ENCODE measurements around the gene BMPR2.
A peak's percentile ranks its signal among the peaks of the same experiment; 100 is the strongest.
"Not testable (repeated sequence)": the region's sequence is repeated elsewhere in the genome, so short reads cannot be mapped to it uniquely, and the experiment has no call there.

Gene BMPR2

GRCh38 chr2:202375609-202376408, at the start of gene BMPR2:
Gene BMPR2, plus strand, starts transcription at chr2:202376327. Its CDS starts 1,148 bp downstream, at chr2:202377475.
- peak; percentile 84 for DNase-seq (ENCODE audit: insufficient read length, low spot score)
- FAIRE-seq, result peak; percentile 70

GRCh38 chr2:202327858-202328257, 48.3 kb upstream of the BMPR2 start:
- no peak for FAIRE-seq
- DNase-seq (ENCODE audit: insufficient read length, low spot score), result no peak

GRCh38 chr2:202335791-202336467, 40.2 kb upstream of the BMPR2 start:
- DNase-seq (ENCODE audit: insufficient read length, low spot score) (no peak), FAIRE-seq (no peak)

- FAIRE-seq, result no peak
- no peak for DNase-seq (ENCODE audit: insufficient read length, low spot score)
Observed at GRCh38 chr2:202337151-202337550, 39.0 kb upstream of the BMPR2 start.

GRCh38 chr2:202337706-202338346, 38.3 kb upstream of the BMPR2 start:
- FAIRE-seq, result no peak
- DNase-seq (ENCODE audit: insufficient read length, low spot score), result no peak

GRCh38 chr2:202339071-202339870, 36.9 kb upstream of the BMPR2 start:
- DNase-seq (ENCODE audit: insufficient read length, low spot score) (peak; percentile 35), FAIRE-seq (no peak)

GRCh38 chr2:202344178-202344577, 31.9 kb upstream of the BMPR2 start:
- FAIRE-seq (no peak), DNase-seq (ENCODE audit: insufficient read length, low spot score) (no peak)

GRCh38 chr2:202346180-202346579, 29.9 kb upstream of the BMPR2 start:
- DNase-seq (ENCODE audit: insufficient read length, low spot score), result no peak
- no peak for FAIRE-seq

GRCh38 chr2:202353430-202353829, 22.7 kb upstream of the BMPR2 start:
- DNase-seq (ENCODE audit: insufficient read length, low spot score) (no peak), FAIRE-seq (no peak)

- DNase-seq (ENCODE audit: insufficient read length, low spot score) (no peak), FAIRE-seq (no peak)
Observed at GRCh38 chr2:202355993-202356505, 20.1 kb upstream of the BMPR2 start.

- not testable (repeated sequence) for DNase-seq (ENCODE audit: insufficient read length, low spot score); FAIRE-seq
Observed at GRCh38 chr2:202358924-202359323, 17.2 kb upstream of the BMPR2 start.

GRCh38 chr2:202360646-202361045, 15.5 kb upstream of the BMPR2 start:
- no peak for FAIRE-seq
- DNase-seq (ENCODE audit: insufficient read length, low spot score), result no peak

GRCh38 chr2:202361108-202361507, 15.0 kb upstream of the BMPR2 start:
- DNase-seq (ENCODE audit: insufficient read length, low spot score) (no peak), FAIRE-seq (no peak)

- FAIRE-seq (no peak), DNase-seq (ENCODE audit: insufficient read length, low spot score) (no peak)
Observed at GRCh38 chr2:202373490-202373889, 2.6 kb upstream of the BMPR2 start.

- FAIRE-seq; DNase-seq (ENCODE audit: insufficient read length, low spot score): not testable (repeated sequence)
Observed at GRCh38 chr2:202374383-202374782, 1.7 kb upstream of the BMPR2 start.

GRCh38 chr2:202375033-202375608, 1.0 kb upstream of the BMPR2 start:
- FAIRE-seq, result no peak
- peak; percentile 51 for DNase-seq (ENCODE audit: insufficient read length, low spot score)

GRCh38 chr2:202376460-202377206, 506 bp downstream of the BMPR2 start:
- DNase-seq (ENCODE audit: insufficient read length, low spot score) (peak; percentile 29), FAIRE-seq (no peak)

GRCh38 chr2:202377207-202377761, 1.2 kb downstream of the BMPR2 start:
- FAIRE-seq (no peak), DNase-seq (ENCODE audit: insufficient read length, low spot score) (no peak)

GRCh38 chr2:202378001-202378400, 1.9 kb downstream of the BMPR2 start:
- no peak for DNase-seq (ENCODE audit: insufficient read length, low spot score)

More at GRCh38 chr2:202378001-202378400, 1.9 kb downstream of the BMPR2 start:
- FAIRE-seq, result no peak
